ENCODE data around the gene SMG7. TPM values are rescaled to one million over a fixed set of nuclear protein-coding genes. Genes with fewer than 3 reads are reported as not detected.

The SMG7 gene
- polyA plus RNA-seq, 2 of the 4 experiments (the other 2 are of a cell fraction), result 27.2 to 51.3 TPM

DNA sequence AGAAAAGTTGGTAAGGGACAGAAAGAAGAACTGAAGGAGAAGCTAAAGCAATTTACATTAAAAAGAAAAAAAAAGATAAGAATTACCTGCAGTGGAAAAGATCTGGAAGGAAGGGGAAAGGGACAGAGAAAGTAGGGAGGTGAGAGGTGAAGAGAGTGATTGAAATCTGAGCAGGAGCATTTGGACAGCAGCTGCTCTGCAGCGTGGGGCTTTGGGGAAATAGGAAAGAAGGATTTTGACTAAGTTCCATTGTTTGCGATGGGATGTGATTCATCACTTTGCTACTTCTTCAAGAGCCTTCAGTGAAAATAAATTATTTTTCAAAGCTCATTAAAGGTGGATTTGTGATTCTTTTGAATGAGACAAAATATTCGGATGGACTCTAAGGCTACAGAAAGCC, 28.1 kb upstream of the SMG7 start:
- FAIRE-seq (no peak), ATAC-seq (no peak), DNase-seq (ENCODE audit: low read depth in 1 of 2, low spot score in 1 of 2) (no peak)
- Histone ChIP-seq H3K9me3 (no peaks in the 10 kb centered on the region), H3K4me3 (no peak overlapping the region), H3K4me2 (no peak overlapping the region), H3K4me1 (peaks cover 6% of the 10 kb centered on the region; the same call in 1 of the 3 replicates), H3K27ac (no peak overlapping the region)
- TF ChIP-seq MAFK (IDR thresholded peaks at IDR 0.05; ENCODE audit: partially characterized antibody) (no peak), NFE2L2 (conservative IDR thresholded peaks at IDR 0.05; ENCODE audit: low read length) (no peak), SREBF2 (IDR thresholded peaks at IDR 0.05) (no peak), BHLHE40 (IDR thresholded peaks at IDR 0.05; ENCODE audit: low read depth, low read length) (no peak), JUNB (IDR thresholded peaks at IDR 0.05) (no peak), GATA3 (IDR thresholded peaks at IDR 0.05; ENCODE audit: borderline replicate concordance) (no peak), RAD21 (conservative IDR thresholded peaks at IDR 0.05 in 1 of 2, IDR thresholded peaks at IDR 0.05 in 1 of 2) (no peak), HOXB13 (CRISPR knock-in tag; IDR thresholded peaks at IDR 0.05; ENCODE audit: low read depth) (no peak), HDAC2 (IDR thresholded peaks at IDR 0.05) (no peak)
- POLR2A ChIA-PET, result no interaction called here
- CTCF ChIA-PET, result no interaction called here
- WGBS (ENCODE audit: missing lambda C conversion rate), result 29% methylated on average over 3 of the region's 3 CpGs

DNA sequence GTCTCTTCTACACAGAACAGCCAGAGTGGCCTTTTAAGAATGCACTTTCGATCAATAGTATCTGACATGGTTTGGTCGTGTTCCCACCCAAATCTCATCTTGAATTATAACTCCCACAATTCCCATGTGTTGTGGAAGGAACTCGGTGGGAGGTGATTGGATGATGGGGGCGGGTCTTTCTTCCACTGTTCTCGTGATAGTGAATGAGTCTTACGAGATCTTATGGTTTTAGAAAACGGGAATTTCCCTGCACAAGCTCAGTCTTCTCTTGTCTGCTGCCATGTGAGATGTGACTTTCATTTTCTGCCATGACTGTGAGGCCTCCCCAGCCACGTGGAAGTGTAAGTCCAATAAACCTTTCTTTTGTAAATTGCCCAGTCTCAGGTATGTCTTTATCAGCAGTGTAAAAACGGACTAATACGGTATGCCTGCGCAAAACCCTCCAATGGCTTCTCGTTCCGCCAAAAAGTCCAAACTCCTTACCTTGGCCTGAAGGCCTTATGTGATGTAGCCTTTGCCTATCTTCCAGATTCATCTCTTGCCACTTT, 23.0 kb upstream of the SMG7 start:
- Histone ChIP-seq H3K9me3 (no peaks in the 10 kb centered on the region), H3K27ac (no peak overlapping the region), H3K4me1 (peaks cover 5% of the 10 kb centered on the region; the same call in 2 of the 3 replicates), H3K4me3 (no peak overlapping the region), H3K4me2 (no peak overlapping the region)
- ChIA-PET CTCF (no interaction called here), POLR2A (no interaction called here)
- TF ChIP-seq MYC (IDR thresholded peaks at IDR 0.05; ENCODE audit: borderline replicate concordance, low read length) (no peak), POLR2A (IDR thresholded peaks at IDR 0.05; ENCODE audit: low read length) (no peak)
- ATAC-seq (no peak), FAIRE-seq (no peak), DNase-seq (ENCODE audit: low read depth in 1 of 2, low spot score in 1 of 2) (no peak)
- WGBS (ENCODE audit: missing lambda C conversion rate), result 77% methylated on average over 13 of the region's 13 CpGs

- Histone ChIP-seq H3K4me1 (peaks cover 2% of the 10 kb centered on the region; the same call in 1 of the 3 replicates), H3K4me2 (no peak overlapping the region), H3K9me3 (no peaks in the 10 kb centered on the region), H3K4me3 (no peak overlapping the region), H3K27ac (no peak overlapping the region)
- ATAC-seq (no peak), FAIRE-seq (no peak), DNase-seq (ENCODE audit: low read depth in 1 of 2, low spot score in 1 of 2) (no peak)
- ChIA-PET POLR2A (no interaction called here), CTCF (no interaction called here)
- 32% methylated on average over 2 of the region's 2 CpGs for WGBS (ENCODE audit: missing lambda C conversion rate)
- TF ChIP-seq CHD4 (IDR thresholded peaks at IDR 0.05; ENCODE audit: borderline replicate concordance) (no peak), HDAC2 (IDR thresholded peaks at IDR 0.05) (no peak), MAZ (IDR thresholded peaks at IDR 0.05; ENCODE audit: borderline replicate concordance, low read depth, low read length) (no peak), CHD2 (IDR thresholded peaks at IDR 0.05; ENCODE audit: low read length, partially characterized antibody) (no peak), TFCP2L1 (CRISPR knock-in tag; IDR thresholded peaks at IDR 0.05) (no peak), TP53 (CRISPR knock-in tag; IDR thresholded peaks at IDR 0.05) (no peak), NFE2L2 (conservative IDR thresholded peaks at IDR 0.05; ENCODE audit: low read length) (no peak), BCL3 (IDR thresholded peaks at IDR 0.05) (no peak), GATA3 (IDR thresholded peaks at IDR 0.05; ENCODE audit: borderline replicate concordance) (no peak), EHMT2 (IDR thresholded peaks at IDR 0.05; ENCODE audit: low read depth) (no peak)
- TF ChIP-seq, protein P1, sequence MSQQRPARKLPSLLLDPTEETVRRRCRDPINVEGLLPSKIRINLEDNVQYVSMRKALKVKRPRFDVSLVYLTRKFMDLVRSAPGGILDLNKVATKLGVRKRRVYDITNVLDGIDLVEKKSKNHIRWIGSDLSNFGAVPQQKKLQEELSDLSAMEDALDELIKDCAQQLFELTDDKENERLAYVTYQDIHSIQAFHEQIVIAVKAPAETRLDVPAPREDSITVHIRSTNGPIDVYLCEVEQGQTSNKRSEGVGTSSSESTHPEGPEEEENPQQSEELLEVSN (IDR thresholded peaks at IDR 0.05; ENCODE audit: borderline replicate concordance, low read depth), result no peak
- TF ChIP-seq, protein P2, sequence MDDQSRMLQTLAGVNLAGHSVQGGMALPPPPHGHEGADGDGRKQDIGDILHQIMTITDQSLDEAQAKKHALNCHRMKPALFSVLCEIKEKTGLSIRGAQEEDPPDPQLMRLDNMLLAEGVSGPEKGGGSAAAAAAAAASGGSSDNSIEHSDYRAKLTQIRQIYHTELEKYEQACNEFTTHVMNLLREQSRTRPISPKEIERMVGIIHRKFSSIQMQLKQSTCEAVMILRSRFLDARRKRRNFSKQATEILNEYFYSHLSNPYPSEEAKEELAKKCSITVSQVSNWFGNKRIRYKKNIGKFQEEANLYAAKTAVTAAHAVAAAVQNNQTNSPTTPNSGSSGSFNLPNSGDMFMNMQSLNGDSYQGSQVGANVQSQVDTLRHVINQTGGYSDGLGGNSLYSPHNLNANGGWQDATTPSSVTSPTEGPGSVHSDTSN (IDR thresholded peaks at IDR 0.05), result no peak
Observed at GRCh38 chr1:183450093-183450492, 22.2 kb upstream of the SMG7 start.
